NCI-H187 (cell line): ENCODE measurements around the gene KRTAP2-1.
"Not testable (repeated sequence)": the region's sequence is repeated elsewhere in the genome, so short reads cannot be mapped to it uniquely, and the experiment has no call there.

Experiments
- DNase-seq, 2 experiments: peaks; one replicate each; lab custom pipeline; 2025; lab: John Stamatoyannopoulos, UW

The KRTAP2-1 gene

GRCh38 chr17:41046735-41047465 lies at the start of gene KRTAP2-1:
KRTAP2-1 (minus strand) TSS chr17:41047316; CDS start chr17:41047267, 49 bp downstream.
- DNase-seq = not testable (repeated sequence)

DNA sequence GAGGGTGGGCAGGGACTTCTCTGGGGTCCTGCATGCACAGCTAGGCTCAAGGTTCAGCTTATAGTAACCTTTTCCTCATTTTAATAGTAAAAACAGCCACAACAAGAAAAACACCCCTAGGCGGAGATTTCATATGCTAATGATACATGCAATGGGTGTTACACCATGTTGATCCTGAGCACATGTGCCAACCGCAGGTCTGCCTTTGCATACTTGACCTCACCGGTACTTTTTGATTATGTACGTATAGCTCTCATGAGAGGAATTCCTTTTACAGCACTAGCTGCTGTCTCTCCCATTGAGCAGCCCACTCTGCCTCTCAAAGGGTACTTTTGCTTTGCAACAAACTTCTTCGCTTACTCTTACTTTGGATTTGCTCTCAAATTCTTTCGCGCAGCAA lies 48.9 kb upstream of the KRTAP2-1 start:
- no peak for DNase-seq

GRCh38 chr17:41088760-41089352 lies 41.7 kb upstream of the KRTAP2-1 start:
- DNase-seq = not testable (repeated sequence)

GRCh38 chr17:41084100-41084856 lies 37.2 kb upstream of the KRTAP2-1 start, which contains the start of gene KRTAP4-7:
KRTAP4-7 (plus strand) TSS chr17:41084150; CDS start chr17:41084207, 57 bp downstream.
- DNase-seq = not testable (repeated sequence)

- DNase-seq = not testable (repeated sequence)
Measured at GRCh38 chr17:41083427-41083826, 36.3 kb upstream of the KRTAP2-1 start.

DNA sequence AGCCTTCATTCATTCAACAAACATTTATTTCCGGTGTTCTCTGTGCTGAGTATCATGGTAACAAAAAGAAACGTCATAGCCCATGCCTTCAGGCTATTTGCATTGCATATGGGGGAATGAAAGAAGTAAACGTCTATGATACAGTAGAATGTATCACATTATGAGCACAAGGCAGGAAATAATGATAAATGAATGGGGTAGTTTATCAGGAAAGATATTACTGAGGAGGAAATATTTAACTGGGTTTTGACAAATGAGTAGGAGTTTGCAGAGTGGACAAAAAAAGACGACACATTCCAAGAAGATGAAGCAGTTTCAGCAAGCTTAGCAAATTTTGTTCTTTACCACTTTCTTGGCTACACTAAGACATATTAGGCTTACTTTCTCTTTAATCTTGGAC lies 35.5 kb upstream of the KRTAP2-1 start:
- no peak for DNase-seq

DNA sequence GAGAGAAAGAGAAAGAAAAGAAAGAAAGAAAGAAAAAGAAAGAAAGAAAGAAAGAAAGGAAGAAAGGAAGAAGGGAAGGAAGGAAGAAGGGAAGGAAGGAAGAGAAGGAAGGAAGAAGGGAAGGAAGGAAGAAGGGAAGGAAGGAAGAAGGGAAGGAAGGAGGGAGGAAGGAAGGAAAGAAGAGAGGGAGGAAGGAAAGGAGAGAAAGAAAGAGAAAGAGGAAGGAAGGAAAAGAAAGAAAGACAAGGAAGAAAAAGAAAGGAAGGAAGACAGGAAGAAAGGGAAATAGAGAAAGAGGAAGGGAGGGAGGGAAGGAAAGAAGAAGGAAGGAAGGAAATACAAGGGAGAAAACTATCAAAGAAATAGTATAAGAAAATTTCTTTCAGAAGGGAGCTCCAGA lies 29.7 kb upstream of the KRTAP2-1 start:
- no peak for DNase-seq

DNA sequence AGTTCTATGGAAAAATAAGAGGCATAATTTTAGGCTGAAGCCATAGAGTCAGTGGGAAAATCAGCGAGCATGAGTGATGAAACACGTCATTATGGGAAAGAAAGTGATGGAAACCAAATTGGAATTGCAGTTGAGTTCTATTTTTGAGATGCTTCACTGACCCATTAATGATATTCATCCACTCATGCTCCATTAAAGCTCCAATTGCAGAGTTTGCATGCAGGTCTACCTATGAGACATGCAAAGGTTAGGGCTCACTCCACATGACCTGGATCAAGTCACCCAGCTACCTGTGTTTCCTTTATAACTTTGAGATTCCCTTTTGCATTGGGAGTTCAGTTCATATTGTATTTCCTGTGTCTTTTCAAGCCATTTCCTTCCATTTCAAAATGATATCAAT lies 26.6 kb upstream of the KRTAP2-1 start:
- DNase-seq = no peak

DNA sequence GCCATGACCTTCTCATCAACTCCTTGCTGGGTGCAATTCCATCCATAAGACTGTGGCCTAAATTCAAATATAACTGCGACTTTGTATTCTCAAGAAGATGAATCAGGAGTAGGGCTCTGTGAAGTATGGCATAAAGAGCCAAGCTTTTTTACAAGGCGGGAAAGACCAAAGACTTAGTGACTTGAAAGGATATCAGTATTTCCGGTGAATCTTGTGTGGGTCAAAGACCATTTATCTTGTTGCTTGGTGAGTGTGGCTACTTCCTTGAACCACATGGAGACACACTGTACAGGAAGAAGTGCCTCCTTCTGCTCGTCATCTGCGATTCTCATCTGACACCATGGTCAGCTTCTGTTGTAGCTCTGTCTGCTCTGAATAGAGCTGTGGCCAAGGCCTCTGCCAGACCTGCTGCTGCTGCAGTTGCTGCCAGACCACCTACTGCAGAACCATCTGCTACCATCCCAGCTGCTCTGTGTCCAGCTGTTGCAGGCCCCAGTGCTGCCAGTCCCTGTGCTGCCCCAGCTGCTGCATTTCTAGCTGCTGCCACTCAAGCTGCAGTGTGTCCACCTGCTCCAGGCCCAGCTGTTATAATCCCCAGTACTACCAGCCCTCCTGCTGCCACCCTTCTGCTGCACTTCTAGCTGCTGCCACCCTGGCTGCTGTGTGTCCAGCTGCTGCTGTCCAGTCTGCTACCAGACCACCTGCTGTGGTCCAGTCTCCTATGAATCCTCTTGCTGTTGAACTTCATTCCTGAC lies 24.7 kb upstream of the KRTAP2-1 start:
- no peak for DNase-seq

DNA sequence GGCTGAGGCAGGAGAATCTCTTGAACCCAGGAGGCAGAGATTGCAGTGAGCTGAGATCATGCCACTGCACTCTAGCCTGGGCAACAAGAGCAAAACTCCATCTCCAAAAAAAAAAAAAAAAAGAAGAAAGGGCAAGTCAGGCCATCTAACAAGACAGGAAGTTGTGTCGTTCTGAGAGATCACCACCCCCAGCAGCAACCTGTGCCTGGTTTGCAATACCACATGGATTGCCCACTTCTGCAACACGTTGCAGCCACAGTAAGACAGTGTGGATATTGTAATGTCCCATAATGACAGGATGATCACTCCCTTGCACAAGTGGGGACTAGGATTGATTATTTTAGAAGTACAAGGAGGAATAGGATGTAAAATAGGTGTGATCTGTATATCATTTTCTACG lies 21.9 kb upstream of the KRTAP2-1 start:
- DNase-seq = no peak

DNA sequence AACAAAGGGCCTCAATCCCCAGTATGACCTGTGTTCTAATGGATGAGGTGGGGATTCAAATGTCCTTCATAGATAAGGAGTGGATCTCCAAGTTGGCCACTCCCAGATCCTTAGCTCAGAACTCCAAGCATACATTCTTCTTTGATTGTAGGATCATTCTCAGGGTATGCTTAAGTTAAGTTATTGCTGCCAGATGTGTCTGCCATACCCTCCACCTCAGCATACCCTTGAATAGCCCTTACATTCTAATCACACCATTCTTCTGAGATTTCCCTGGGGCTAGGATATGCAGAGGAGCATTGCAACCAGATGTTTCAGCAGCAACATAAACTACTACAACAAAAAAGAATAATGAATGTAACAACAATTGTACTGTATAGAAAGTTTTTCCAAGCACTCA lies 20.2 kb upstream of the KRTAP2-1 start:
- no peak for DNase-seq

DNA sequence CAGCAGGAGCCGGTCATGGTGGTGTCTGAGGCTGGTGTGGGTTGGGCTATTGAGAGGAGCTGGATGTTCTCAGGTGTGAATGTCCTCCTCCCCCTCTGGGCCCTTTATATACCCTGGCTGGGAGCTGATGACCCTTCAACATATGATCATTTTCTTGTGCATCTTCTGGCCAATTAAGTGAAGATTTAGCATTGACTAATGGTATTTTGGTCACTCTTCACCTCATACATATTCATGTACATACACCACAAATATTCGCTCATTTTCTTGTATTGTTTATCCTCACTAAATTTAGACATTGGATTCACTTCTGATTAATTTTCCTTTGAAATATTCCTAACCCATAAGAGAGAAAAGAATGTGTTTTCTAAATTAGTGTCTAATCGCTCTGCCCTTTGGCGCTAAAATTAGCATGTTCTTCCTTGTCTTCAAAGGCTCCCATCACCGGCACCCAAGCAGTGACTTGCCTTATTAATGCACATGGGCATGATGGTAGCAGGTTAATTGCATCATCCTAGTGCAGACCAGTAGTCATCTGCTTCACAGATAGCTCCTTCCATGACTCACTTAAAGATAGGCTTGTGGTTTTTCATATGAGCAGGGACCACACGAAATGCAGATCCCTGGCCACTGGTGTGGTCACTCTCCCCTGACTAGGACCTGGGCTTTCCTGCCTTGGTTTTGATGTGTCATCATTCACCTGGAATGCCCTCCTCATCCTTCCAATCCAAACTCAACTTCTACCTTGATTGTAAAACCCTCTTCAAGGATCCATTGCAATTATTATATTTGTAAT lies 18.9 kb upstream of the KRTAP2-1 start, which contains the start of gene KRTAP2-4:
Gene KRTAP2-4 (minus strand): TSS at position 51 of the 796 bp plus-strand sequence. CDS start 34 bp downstream, at position 17.
- DNase-seq = no peak

- DNase-seq = not testable (repeated sequence)
Measured at GRCh38 chr17:41065016-41065689, 18.0 kb upstream of the KRTAP2-1 start.

GRCh38 chr17:41064301-41064700 lies 17.2 kb upstream of the KRTAP2-1 start:
- no peak for DNase-seq

- DNase-seq = no peak
Measured at GRCh38 chr17:41063449-41063848, 16.3 kb upstream of the KRTAP2-1 start.

- DNase-seq = no peak
Measured at GRCh38 chr17:41061964-41062363, 14.8 kb upstream of the KRTAP2-1 start.

DNA sequence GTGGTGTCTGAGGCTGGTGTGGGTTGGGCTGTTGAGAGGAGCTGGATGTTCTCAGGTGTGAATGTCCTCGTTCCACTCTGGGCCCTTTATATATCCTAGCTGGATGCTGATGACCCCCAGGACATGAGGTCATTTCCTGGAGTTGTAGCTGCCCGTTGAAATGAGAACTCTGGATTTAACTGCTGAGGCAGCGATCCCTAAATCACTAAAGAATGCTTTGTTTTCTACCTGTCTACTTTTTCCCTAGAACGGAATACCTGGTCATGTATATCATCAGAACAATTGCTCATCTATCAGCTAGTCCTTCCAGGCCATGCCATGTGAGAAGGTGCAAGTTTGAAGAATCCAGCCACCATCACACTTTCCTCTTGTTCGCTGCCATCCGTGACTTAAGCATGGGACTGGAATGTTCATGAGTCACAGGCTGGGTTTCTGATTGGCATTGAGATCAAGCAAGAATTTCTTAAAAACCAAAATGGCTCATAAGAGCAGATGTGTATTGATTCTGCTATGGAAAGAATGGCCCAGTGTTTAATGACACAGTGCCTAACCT lies 13.0 kb upstream of the KRTAP2-1 start, which contains the start of gene KRTAP2-3:
Gene KRTAP2-3 (minus strand): TSS at position 63 of the 553 bp plus-strand sequence. CDS start 64 bp downstream, outside the sequence.
- no peak for DNase-seq

DNA sequence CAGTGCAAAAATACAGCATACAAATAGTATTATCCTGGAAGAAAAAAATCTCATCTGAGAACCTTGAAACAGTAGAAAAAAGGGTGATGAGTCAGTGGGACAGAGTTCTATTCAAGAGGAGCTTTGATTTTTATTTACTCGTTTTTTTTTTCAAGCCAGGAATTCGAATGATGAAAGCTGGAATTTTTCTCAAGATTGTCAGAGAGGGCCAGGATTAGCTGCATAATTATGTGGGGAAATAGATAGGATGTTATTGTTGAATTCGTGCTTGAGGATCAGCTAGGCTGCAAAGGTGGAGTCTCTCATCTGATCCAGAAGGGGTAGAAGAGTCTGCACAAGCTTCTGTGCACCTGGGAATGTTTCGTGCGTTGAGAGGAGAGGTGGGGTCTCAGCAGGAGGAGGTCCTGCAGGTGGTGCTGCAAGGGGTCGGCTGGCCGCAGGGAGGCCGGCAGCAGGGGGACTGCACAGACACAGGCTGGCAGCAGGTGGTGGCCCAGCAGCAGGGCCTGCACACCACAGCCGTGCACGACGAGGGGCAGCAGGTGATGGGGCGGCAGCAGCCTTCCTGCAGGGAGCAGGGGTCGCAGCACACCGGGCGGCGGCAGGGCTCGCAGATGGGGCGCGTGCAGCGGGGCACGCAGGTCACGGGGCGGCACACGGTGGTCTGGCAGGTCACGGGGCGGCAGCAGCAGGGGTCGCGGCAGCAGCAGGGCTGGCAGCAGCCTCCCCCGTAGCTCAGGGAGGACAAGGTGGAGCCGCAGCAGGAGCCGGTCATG lies 12.3 kb upstream of the KRTAP2-1 start:
- not testable (repeated sequence) for DNase-seq

- DNase-seq = no peak
Measured at GRCh38 chr17:41058741-41059140, 11.6 kb upstream of the KRTAP2-1 start.
